Body of pancreas (tissue), 4 donors: ENCODE data around the gene LRRTM3. TPM values are rescaled to one million over a fixed set of nuclear protein-coding genes. Genes with fewer than 3 reads are reported as not detected.

Source experiments
- ATAC-seq: fragments of 150-250 bp; one replicate; pipeline ENCODE4 v1.9.1; 2016
- DNase-seq, 4 donors: peaks; one replicate each; pipeline ENCODE4 v3.0.0-alpha.2; 2019
- H3K27ac ChIP-seq, 4 donors: fragments of 200-600 bp; sonication (generic); 1 replicate in 3 of 4; 2 replicates in 1 of 4; pipeline versions ENCODE4 v1.5.1 to v1.6.1; 2016 to 2019; ENCODE audit warnings: mild to moderate bottlenecking in 1 of 4, mixed read lengths in 1 of 4, moderate library complexity in 1 of 4
- H3K27me3 ChIP-seq, 2 donors: fragments of 200-600 bp; sonication (generic); one replicate each; pipeline ENCODE4 v1.6.0; 2016; ENCODE audit warnings: mild to moderate bottlenecking in 1 of 2
- H3K36me3 ChIP-seq, 2 donors: fragments of 200-600 bp; sonication (generic); replicated peaks in 1 of 2; 2 replicates each; pipeline ENCODE4 v1.5.1; 2016; ENCODE audit warnings: low read depth in 2 of 2; ENCODE audit not compliant: insufficient read depth in 1 of 2
- H3K4me1 ChIP-seq: fragments of 200-600 bp; sonication (generic); one replicate; pipeline ENCODE4 v1.6.0; 2016
- H3K4me3 ChIP-seq, 2 donors: fragments of 200-600 bp; sonication (generic); 1 replicate in 1 of 2; 2 replicates in 1 of 2; pipeline ENCODE4 v1.5.1; 2016 to 2019
- H3K9me3 ChIP-seq, 3 donors: fragments of 200-600 bp; sonication (generic); 1 replicate in 2 of 3; 2 replicates in 1 of 3; pipeline ENCODE4 v1.5.1; 2016
- POLR2A ChIP-seq, 3 donors: fragments of 450-650 bp; IDR thresholded peaks; one replicate each; pipeline ENCODE4 v1.6.1; 2016; ENCODE audit warnings: antibody characterized with exemption in 3 of 3, mild to moderate bottlenecking in 2 of 3
- WGBS, 2 donors: methylation state at CpG; one replicate each; pipeline ENCODE4 v1.1.5; 2017; 5-methylcytosine and 5-hydroxymethylcytosine counted together
- intact Hi-C: fragments of 100-400 bp; cut with DNase I; formaldehyde crosslinking; loops from one replicate; pipeline ENCODE4 v1.15.1; 2023
- total RNA-seq, 2 donors: library from RNA; depleted of rRNA; stranded (reverse); fragments of >200 nt; gene quantifications; one replicate each; pipeline ENCODE4 v1.1.0, GENCODE V29; 2016
- TF ChIP-seq, protein P1 (sequence below), 7 experiments: fragments of 450-650 bp in 4 of 7; fragments of 200-600 bp in 3 of 7; sonication (generic) in 3 of 7; IDR thresholded peaks; one replicate each; pipeline ENCODE4 v1.5.1; 2016 to 2019; ENCODE audit warnings: antibody characterized with exemption in 7 of 7

LRRTM3 gene
- total RNA-seq, 2 donors from 2014 or later = 1.3 TPM

DNA sequence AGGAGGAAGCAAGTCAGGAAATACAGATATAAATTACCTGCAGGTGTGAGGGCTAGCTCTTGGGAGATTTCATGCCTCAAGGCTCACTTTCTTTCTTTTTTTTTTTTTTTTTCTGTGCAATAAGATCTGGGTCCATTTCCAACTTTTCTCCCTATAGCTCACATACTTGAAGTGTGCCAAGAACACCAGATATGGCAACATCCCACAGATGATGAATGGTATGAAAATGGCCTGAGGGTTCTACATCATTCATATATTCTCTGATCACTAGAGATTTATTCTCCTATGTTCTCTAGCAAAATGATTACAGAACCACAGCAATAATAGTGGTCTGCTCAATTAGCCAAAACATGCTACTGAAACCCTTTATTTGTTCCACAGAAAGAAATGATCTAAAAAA, 117.2 kb downstream of the LRRTM3 start:
- intact Hi-C loops = no loop called here
- TF ChIP-seq POLR2A (IDR thresholded peaks at IDR 0.05) = no peak
- TF ChIP-seq, protein P1, sequence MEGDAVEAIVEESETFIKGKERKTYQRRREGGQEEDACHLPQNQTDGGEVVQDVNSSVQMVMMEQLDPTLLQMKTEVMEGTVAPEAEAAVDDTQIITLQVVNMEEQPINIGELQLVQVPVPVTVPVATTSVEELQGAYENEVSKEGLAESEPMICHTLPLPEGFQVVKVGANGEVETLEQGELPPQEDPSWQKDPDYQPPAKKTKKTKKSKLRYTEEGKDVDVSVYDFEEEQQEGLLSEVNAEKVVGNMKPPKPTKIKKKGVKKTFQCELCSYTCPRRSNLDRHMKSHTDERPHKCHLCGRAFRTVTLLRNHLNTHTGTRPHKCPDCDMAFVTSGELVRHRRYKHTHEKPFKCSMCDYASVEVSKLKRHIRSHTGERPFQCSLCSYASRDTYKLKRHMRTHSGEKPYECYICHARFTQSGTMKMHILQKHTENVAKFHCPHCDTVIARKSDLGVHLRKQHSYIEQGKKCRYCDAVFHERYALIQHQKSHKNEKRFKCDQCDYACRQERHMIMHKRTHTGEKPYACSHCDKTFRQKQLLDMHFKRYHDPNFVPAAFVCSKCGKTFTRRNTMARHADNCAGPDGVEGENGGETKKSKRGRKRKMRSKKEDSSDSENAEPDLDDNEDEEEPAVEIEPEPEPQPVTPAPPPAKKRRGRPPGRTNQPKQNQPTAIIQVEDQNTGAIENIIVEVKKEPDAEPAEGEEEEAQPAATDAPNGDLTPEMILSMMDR (IDR thresholded peaks at IDR 0.05) = no peak
- peaks cover 11% of the 10 kb centered on the region for H3K4me1 ChIP-seq
- H3K9me3 ChIP-seq = no peaks in the 10 kb centered on the region
- H3K36me3 ChIP-seq = no peaks in the 10 kb centered on the region
- no peak overlapping the region for H3K27ac ChIP-seq
- H3K27me3 ChIP-seq = no peaks in the 10 kb centered on the region
- H3K4me3 ChIP-seq = no peak overlapping the region
- ATAC-seq (no peak), DNase-seq (no peak)

DNA sequence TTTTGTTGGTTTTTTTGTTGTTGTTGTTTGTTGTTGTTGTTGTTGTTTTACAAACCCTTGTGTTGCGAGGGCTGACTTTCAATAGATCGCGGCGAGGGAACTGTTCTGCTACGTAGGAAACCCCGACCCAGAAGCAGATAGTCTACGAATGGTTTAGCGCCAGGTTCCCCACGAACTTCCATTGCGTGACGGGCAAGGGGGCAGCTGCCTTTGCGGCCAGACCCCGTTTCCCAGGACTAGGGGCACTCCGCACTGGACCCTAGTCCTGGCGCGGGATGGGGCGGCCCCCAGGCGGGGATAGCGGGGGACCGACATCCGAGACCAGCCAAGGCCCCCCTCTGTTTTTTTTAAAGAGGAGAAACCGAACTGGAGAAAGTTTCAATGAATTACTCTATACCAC, 119.6 kb downstream of the LRRTM3 start:
- no peak overlapping the region for H3K27ac ChIP-seq
- no peaks in the 10 kb centered on the region for H3K9me3 ChIP-seq
- intact Hi-C loops = no loop called here
- no peaks in the 10 kb centered on the region for H3K27me3 ChIP-seq
- no peak overlapping the region for H3K4me3 ChIP-seq
- no peaks in the 10 kb centered on the region for H3K36me3 ChIP-seq
- 90 to 91% methylated on average over 22 of the region's 22 CpGs for WGBS, 2 donors
- ATAC-seq = no peak
- peaks cover 11% of the 10 kb centered on the region for H3K4me1 ChIP-seq
- TF ChIP-seq, protein P1 (IDR thresholded peaks at IDR 0.05) = no peak
- no peak for TF ChIP-seq POLR2A (IDR thresholded peaks at IDR 0.05)
- no peak for DNase-seq

DNA sequence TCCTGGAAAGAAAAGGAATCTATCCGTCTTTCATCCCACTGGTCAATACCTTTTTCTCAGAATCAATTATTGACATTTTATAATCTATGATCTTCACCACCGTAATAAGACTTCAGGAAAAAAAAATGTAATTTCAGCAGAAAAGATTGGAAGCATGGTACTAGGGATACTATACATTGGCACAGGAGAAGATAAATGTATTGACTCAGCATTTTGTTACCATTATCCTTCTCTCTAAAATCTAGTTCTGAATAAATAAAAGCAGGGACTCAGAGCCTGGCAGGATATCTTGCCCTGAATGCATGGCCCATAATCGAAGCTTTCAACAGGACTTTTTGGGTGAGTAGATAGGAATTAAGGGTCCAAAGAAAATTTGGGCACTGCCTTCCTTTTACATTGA, 120.7 kb downstream of the LRRTM3 start:
- Histone ChIP-seq H3K9me3 (no peaks in the 10 kb centered on the region), H3K27me3 (no peaks in the 10 kb centered on the region), H3K27ac (no peak overlapping the region), H3K4me1 (peaks cover 11% of the 10 kb centered on the region), H3K36me3 (no peaks in the 10 kb centered on the region), H3K4me3 (no peak overlapping the region)
- intact Hi-C loops = no loop called here
- no peak for TF ChIP-seq POLR2A (IDR thresholded peaks at IDR 0.05)
- TF ChIP-seq, protein P1 (IDR thresholded peaks at IDR 0.05) = no peak
- 26 to 32% methylated on average over 3 of the region's 3 CpGs for WGBS, 2 donors
- ATAC-seq = no peak
- no peak for DNase-seq

DNA sequence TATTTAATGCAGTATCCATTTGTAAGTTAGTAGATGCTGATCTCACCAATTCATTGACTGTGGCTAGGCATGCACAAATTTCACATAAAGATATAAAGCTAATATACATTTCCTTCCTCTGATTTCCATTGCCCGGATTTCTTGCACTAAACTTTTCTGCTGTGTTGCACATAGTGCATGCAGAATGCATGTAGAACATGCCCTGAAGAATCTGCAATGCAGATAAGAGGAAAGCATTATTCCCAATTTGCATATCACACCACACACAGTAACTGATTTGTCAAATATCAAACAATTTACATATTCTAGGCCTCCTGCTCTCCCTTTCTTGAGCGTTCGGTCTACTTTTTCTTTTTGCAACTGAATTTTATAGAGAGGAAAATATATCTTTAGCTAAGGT, 124.2 kb downstream of the LRRTM3 start:
- no peaks in the 10 kb centered on the region for H3K36me3 ChIP-seq
- no peak overlapping the region for H3K27ac ChIP-seq
- intact Hi-C loops = no loop called here
- no peak for DNase-seq
- H3K27me3 ChIP-seq = no peaks in the 10 kb centered on the region
- H3K9me3 ChIP-seq = no peaks in the 10 kb centered on the region
- no peak overlapping the region for H3K4me3 ChIP-seq
- TF ChIP-seq, protein P1 (IDR thresholded peaks at IDR 0.05) = no peak
- TF ChIP-seq POLR2A (IDR thresholded peaks at IDR 0.05) = no peak
- ATAC-seq = no peak
- H3K4me1 ChIP-seq = peaks cover 11% of the 10 kb centered on the region
- 88 to 92% methylated on average over 3 of the region's 3 CpGs for WGBS, 2 donors

DNA sequence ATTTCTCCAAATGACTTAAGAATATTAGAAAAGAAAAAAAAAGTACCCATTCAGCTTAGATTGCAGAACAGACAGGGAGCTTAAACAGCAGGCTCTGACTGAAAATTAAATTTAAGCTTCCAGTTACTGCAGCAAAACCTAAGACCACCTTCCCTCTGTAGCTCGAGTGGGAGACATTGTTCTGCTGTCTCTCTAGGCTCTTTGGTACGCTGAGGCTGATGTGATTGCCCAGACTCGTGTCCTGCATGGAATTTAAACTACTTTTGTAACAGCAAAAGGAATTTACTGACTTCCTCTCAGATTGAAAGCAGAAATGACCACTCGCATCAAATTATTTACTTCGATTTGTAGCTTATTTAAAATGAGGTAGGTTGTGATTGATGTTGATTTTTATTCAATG, 124.6 kb downstream of the LRRTM3 start:
- no peak overlapping the region for H3K4me3 ChIP-seq
- WGBS, 2 donors = 65 to 68% methylated on average over 5 of the region's 5 CpGs

More for the DNA sequence above, 124.6 kb downstream of the LRRTM3 start:
- no peak for DNase-seq
- peaks cover 11% of the 10 kb centered on the region for H3K4me1 ChIP-seq
- H3K27ac ChIP-seq = no peak overlapping the region
- intact Hi-C loops = no loop called here
- no peaks in the 10 kb centered on the region for H3K36me3 ChIP-seq
- H3K27me3 ChIP-seq = no peaks in the 10 kb centered on the region
- H3K9me3 ChIP-seq = no peaks in the 10 kb centered on the region
- no peak for TF ChIP-seq POLR2A (IDR thresholded peaks at IDR 0.05)
- TF ChIP-seq, protein P1 (IDR thresholded peaks at IDR 0.05) = no peak
- ATAC-seq = no peak
